Keratinocyte (primary cell): Measurements from ENCODE around the gene FAM32A. TPM values are rescaled to one million over a fixed set of nuclear protein-coding genes. Genes with fewer than 3 reads are reported as not detected.

Experiments used
- DNase-seq: peaks from one replicate; pipeline ENCODE4 v3.0.0-alpha.2; 2011; ENCODE audit warnings: low read depth, missing footprints, low spot score
- FAIRE-seq: peaks from 2 replicates; lab custom pipeline; 2011; peaks lifted over from hg19 to GRCh38; lab: Jason Lieb, UNC
- H2AFZ ChIP-seq: 2 replicates; pipeline ENCODE4 v1.6.0; 2012; ENCODE audit warnings: low read length, control low read depth, inconsistent platforms; ENCODE audit not compliant: control insufficient read depth
- H3K27ac ChIP-seq: 2 replicates; pipeline ENCODE4 v1.5.1; 2011; ENCODE audit warnings: low read length; ENCODE audit not compliant: control insufficient read depth, insufficient read depth
- H3K27me3 ChIP-seq: 3 replicates; pipeline ENCODE4 v1.6.0; 2011; ENCODE audit warnings: low read length; ENCODE audit not compliant: control insufficient read depth, insufficient read depth; ENCODE audit errors: extremely low read depth
- H3K36me3 ChIP-seq, 2 experiments: 2 replicates in 1 of 2; 3 replicates in 1 of 2; pipeline ENCODE4 v1.5.1; 2011; ENCODE audit warnings: low read length in 2 of 2, mild to moderate bottlenecking in 1 of 2; ENCODE audit not compliant: control insufficient read depth in 2 of 2, insufficient read depth in 2 of 2; ENCODE audit errors: extremely low read depth in 1 of 2
- H3K4me1 ChIP-seq: 3 replicates; pipeline ENCODE4 v1.5.1; 2011; ENCODE audit warnings: low read length; ENCODE audit not compliant: control insufficient read depth, insufficient read depth; ENCODE audit errors: extremely low read depth
- H3K4me2 ChIP-seq: 3 replicates; pipeline ENCODE4 v1.6.0; 2011; ENCODE audit warnings: low read depth, low read length; ENCODE audit not compliant: control insufficient read depth, insufficient read depth; ENCODE audit errors: extremely low read depth
- H3K4me3 ChIP-seq, 3 experiments: fragments of 200-600 bp in 1 of 3; sonication (generic) in 1 of 3; 2 replicates in 2 of 3; 3 replicates in 1 of 3; pipeline ENCODE4 v1.5.1; 2011 to 2016; ENCODE audit warnings: low read length in 3 of 3, mild to moderate bottlenecking in 3 of 3, control low read depth in 2 of 3, inconsistent platforms in 1 of 3, low read depth in 1 of 3, mixed read lengths in 1 of 3, mixed run types in 1 of 3, moderate library complexity in 1 of 3; ENCODE audit not compliant: control insufficient read depth in 2 of 3, insufficient read depth in 2 of 3; ENCODE audit errors: extremely low read depth in 1 of 3
- H3K79me2 ChIP-seq: 2 replicates; pipeline ENCODE4 v1.6.0; 2012; ENCODE audit warnings: low read length; ENCODE audit not compliant: control insufficient read depth, insufficient read depth
- H3K9ac ChIP-seq: 3 replicates; pipeline ENCODE4 v1.6.0; 2011; ENCODE audit warnings: low read length; ENCODE audit not compliant: control insufficient read depth, insufficient read depth; ENCODE audit errors: extremely low read depth
- H3K9me1 ChIP-seq: 3 replicates; pipeline ENCODE4 v1.6.0; 2011; ENCODE audit warnings: low read length; ENCODE audit not compliant: control insufficient read depth, insufficient read depth; ENCODE audit errors: extremely low read depth
- H3K9me3 ChIP-seq: 2 replicates; pipeline ENCODE4 v1.5.1; 2012; ENCODE audit warnings: low read depth, low read length; ENCODE audit not compliant: control insufficient read depth
- H4K20me1 ChIP-seq: 3 replicates; pipeline ENCODE4 v1.6.0; 2011; ENCODE audit warnings: low read length; ENCODE audit not compliant: control insufficient read depth, insufficient read depth; ENCODE audit errors: extremely low read depth
- EZH2 ChIP-seq: IDR thresholded peaks from one replicate; pipeline ENCODE4 v1.6.1; 2012; ENCODE audit warnings: inconsistent platforms, mild to moderate bottlenecking, low read length, moderate library complexity
- dilution Hi-C: fragments of 300-500 bp; cut with MboI; formaldehyde crosslinking; loops from one replicate; pipeline ENCODE4 v1.7.0; 2020; ENCODE audit warnings: low sequenced_read_pairs; ENCODE audit not compliant: extremely low pct_ligation_motif_present
- polyA plus RNA-seq, 5 experiments: library from polyadenylated mRNA; depleted of rRNA in 3 of 5; stranded (reverse) in 3 of 5; stranded (forward) in 1 of 5; unstranded in 1 of 5; fragments of >200 nt; gene quantifications; 1 replicate in 1 of 5; 2 replicates in 3 of 5; 3 replicates in 1 of 5; pipeline versions ENCODE4 v1.2.1 to v1.2.3, GENCODE V29; 2011 to 2012; ENCODE audit warnings: missing spikeins in 2 of 5, low read depth in 1 of 5, low replicate concordance in 1 of 5
- TF ChIP-seq, protein P1 (sequence below), 3 experiments: IDR thresholded peaks in 1 of 3; conservative IDR thresholded peaks in 1 of 3; optimal IDR thresholded peaks in 1 of 3; 2 replicates in 2 of 3; 3 replicates in 1 of 3; pipeline versions ENCODE3 to v1.5.1; 2011; ENCODE audit warnings: low read length in 3 of 3, mild to moderate bottlenecking in 3 of 3, moderate library complexity in 2 of 3, control low read depth in 1 of 3, inconsistent platforms in 1 of 3; ENCODE audit not compliant: insufficient read depth in 2 of 3; ENCODE audit errors: extremely low read depth in 1 of 3

FAM32A gene
- polyA plus RNA-seq, 1 donor (not counting 4 experiments of a cell fraction or from before 2014, with no cell fraction given), result 105 TPM

DNA sequence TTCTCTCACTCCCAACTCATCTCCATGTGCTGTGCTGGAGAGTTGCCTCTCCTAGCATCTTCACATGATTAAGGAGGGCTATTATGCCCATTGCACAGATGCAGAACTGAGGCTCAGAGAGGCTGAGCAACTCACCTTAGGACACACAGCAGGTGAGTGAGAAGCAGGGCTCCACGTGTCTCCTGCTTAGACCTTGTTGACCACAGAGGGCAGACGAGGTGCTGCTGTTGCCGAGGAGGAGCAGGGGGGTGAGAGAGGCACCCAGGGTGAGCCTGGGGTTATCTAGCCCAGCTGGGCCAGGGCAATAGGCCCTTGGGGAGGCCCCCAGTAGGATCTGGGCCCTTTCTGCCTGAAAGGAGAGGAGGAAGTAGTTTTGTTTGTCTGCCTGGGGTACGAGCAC is 44.2 kb upstream of the FAM32A start:
- Histone ChIP-seq H3K27ac (no peak overlapping the region), H3K79me2 (no peaks in the 10 kb centered on the region), H2AFZ (no peak overlapping the region), H4K20me1 (no peaks in the 10 kb centered on the region), H3K9me1 (no peaks in the 10 kb centered on the region), H3K9ac (no peak overlapping the region), H3K36me3 (no peaks in the 10 kb centered on the region), H3K4me1 (peaks cover 5% of the 10 kb centered on the region), H3K27me3 (no peaks in the 10 kb centered on the region), H3K4me2 (no peak overlapping the region), H3K9me3 (no peaks in the 10 kb centered on the region), H3K4me3 (no peak overlapping the region)
- FAIRE-seq (no peak), DNase-seq (no peak)
- TF ChIP-seq, protein P1, sequence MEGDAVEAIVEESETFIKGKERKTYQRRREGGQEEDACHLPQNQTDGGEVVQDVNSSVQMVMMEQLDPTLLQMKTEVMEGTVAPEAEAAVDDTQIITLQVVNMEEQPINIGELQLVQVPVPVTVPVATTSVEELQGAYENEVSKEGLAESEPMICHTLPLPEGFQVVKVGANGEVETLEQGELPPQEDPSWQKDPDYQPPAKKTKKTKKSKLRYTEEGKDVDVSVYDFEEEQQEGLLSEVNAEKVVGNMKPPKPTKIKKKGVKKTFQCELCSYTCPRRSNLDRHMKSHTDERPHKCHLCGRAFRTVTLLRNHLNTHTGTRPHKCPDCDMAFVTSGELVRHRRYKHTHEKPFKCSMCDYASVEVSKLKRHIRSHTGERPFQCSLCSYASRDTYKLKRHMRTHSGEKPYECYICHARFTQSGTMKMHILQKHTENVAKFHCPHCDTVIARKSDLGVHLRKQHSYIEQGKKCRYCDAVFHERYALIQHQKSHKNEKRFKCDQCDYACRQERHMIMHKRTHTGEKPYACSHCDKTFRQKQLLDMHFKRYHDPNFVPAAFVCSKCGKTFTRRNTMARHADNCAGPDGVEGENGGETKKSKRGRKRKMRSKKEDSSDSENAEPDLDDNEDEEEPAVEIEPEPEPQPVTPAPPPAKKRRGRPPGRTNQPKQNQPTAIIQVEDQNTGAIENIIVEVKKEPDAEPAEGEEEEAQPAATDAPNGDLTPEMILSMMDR (optimal IDR thresholded peaks at IDR 0.05 in 1 of 3, IDR thresholded peaks at IDR 0.05 in 1 of 3, conservative IDR thresholded peaks at IDR 0.05 in 1 of 3; ENCODE audit: extremely low read depth in 1 of 3, insufficient read depth in 2 of 3, low read length in 3 of 3), result no peak
- no peak for TF ChIP-seq EZH2
- dilution Hi-C loops, result no loop called here

DNA sequence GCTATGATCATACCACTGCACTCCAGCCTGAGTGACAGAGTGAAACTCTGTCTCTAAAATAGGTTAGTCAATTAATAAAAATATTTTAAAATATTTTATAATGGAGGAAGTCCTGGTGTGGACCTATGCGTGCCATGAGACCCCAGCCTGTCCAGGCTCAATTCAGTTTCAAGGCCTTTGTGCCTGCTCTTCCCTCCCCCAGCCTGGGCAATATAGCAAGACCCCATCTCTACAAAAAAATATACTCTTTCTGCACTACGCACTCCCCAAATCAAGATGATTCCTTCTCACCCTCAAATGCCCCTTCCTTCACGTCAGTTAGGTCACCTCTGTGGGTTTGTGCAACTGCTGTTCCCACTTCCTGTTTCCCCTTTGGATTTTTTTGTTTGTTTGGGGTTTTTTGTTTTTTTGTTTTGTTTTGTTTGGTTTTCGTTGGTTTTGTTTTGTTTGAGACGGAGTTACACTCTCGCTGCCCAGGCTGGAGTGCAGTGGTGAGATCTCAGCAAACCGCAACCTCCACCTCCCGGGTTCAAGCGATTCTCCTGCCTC is 43.1 kb upstream of the FAM32A start:
- TF ChIP-seq, protein P1 (optimal IDR thresholded peaks at IDR 0.05 in 1 of 3, IDR thresholded peaks at IDR 0.05 in 1 of 3, conservative IDR thresholded peaks at IDR 0.05 in 1 of 3; ENCODE audit: extremely low read depth in 1 of 3, insufficient read depth in 2 of 3, low read length in 3 of 3), result no peak
- no peak for TF ChIP-seq EZH2
- no peak overlapping the region for H2AFZ ChIP-seq
- FAIRE-seq (no peak), DNase-seq (no peak)
- no peak overlapping the region for H3K4me3 ChIP-seq
- H3K9me1 ChIP-seq, result no peaks in the 10 kb centered on the region
- no peak overlapping the region for H3K4me2 ChIP-seq
- H3K4me1 ChIP-seq, result peaks cover 5% of the 10 kb centered on the region
- H3K27me3 ChIP-seq, result no peaks in the 10 kb centered on the region
- no peaks in the 10 kb centered on the region for H4K20me1 ChIP-seq
- no peaks in the 10 kb centered on the region for H3K79me2 ChIP-seq
- dilution Hi-C loops, result no loop called here
- H3K9ac ChIP-seq, result no peak overlapping the region
- H3K9me3 ChIP-seq, result no peaks in the 10 kb centered on the region
- H3K27ac ChIP-seq, result no peak overlapping the region
- H3K36me3 ChIP-seq, result no peaks in the 10 kb centered on the region
